HG03575 (cell line): Measurements from ENCODE around the gene ZNF763.
"Not testable (repeated sequence)": the region's sequence is repeated elsewhere in the genome, so short reads cannot be mapped to it uniquely, and the experiment has no call there.

Source experiments
- ATAC-seq: cut with Tn5 transposase; IDR thresholded peaks from one replicate; pipeline ENCODE4 v1.9.1; 2021; ENCODE audit not compliant: unreplicated experiment, insufficient number of reproducible peaks, low FRiP score; ENCODE audit errors: extremely low read depth

ZNF763 gene

GRCh38 chr19:11964496-11964857, 363 bp upstream of the ZNF763 start:
- peak; percentile 26 for ATAC-seq

- ATAC-seq: no peak
Measured at GRCh38 chr19:11970174-11970573, 5.3 kb downstream of the ZNF763 start.

GRCh38 chr19:11971041-11971440, 6.2 kb downstream of the ZNF763 start:
- ATAC-seq: no peak

- no peak for ATAC-seq
Measured at GRCh38 chr19:11973019-11973810, 8.4 kb downstream of the ZNF763 start.

GRCh38 chr19:11978492-11979100, 13.8 kb downstream of the ZNF763 start:
- no peak for ATAC-seq

GRCh38 chr19:11979527-11979926, 14.7 kb downstream of the ZNF763 start:
- ATAC-seq: no peak

- no peak for ATAC-seq
Measured at GRCh38 chr19:11982526-11982925, 17.7 kb downstream of the ZNF763 start.

- no peak for ATAC-seq
Measured at GRCh38 chr19:11984986-11985385, 20.1 kb downstream of the ZNF763 start.

GRCh38 chr19:11986754-11987153, 21.9 kb downstream of the ZNF763 start:
- no peak for ATAC-seq

- no peak for ATAC-seq
Measured at GRCh38 chr19:11987405-11988281, 22.8 kb downstream of the ZNF763 start.

- no peak for ATAC-seq
Measured at GRCh38 chr19:11989112-11989456, 24.2 kb downstream of the ZNF763 start.

GRCh38 chr19:11991921-11992320, 27.1 kb downstream of the ZNF763 start:
- not testable (repeated sequence) for ATAC-seq

GRCh38 chr19:11995174-11995573, 30.3 kb downstream of the ZNF763 start:
- no peak for ATAC-seq

- ATAC-seq: no peak
Measured at GRCh38 chr19:12000152-12000981, 35.5 kb downstream of the ZNF763 start.

GRCh38 chr19:12015015-12015752, 50.3 kb downstream of the ZNF763 start:
- ATAC-seq: no peak

- ATAC-seq: no peak
Measured at GRCh38 chr19:12015753-12016116, 50.9 kb downstream of the ZNF763 start.
